GM23338 (cell line): Measurements from ENCODE around the gene CEP70. TPM values are rescaled to one million over a fixed set of nuclear protein-coding genes. Genes with fewer than 3 reads are reported as not detected.

Source experiments
- ATAC-seq: fragments of 200-7000 bp; cut with Tn5 transposase; 3 replicates; pipeline ENCODE4 v1.9.1; 2020
- DNase-seq: peaks from one replicate; pipeline ENCODE4 v3.0.0-alpha.2; 2015; ENCODE audit warnings: low spot score
- H2AFZ ChIP-seq: fragments of 200-600 bp; sonication (generic); 2 replicates; pipeline ENCODE4 v1.8.0; 2016; ENCODE audit warnings: antibody characterized with exemption, mild to moderate bottlenecking, moderate library complexity
- H3F3A ChIP-seq: fragments of 200-600 bp; sonication (generic); replicated peaks from 2 replicates; pipeline ENCODE4 v1.8.0; 2017; ENCODE audit warnings: antibody characterized with exemption, mixed run types, low read depth
- H3K27ac ChIP-seq: fragments of 200-600 bp; sonication (generic); 2 replicates; pipeline ENCODE4 v1.6.1; 2016; ENCODE audit warnings: low read depth
- H3K27me3 ChIP-seq: fragments of 200-600 bp; sonication (generic); 2 replicates; pipeline ENCODE4 v1.8.0; 2016; ENCODE audit warnings: mild to moderate bottlenecking, mixed run types, moderate library complexity; ENCODE audit not compliant: insufficient read depth
- H3K36me3 ChIP-seq: fragments of 200-600 bp; sonication (generic); 2 replicates; pipeline ENCODE4 v1.8.0; 2016; ENCODE audit warnings: mild to moderate bottlenecking; ENCODE audit not compliant: insufficient read depth
- H3K4me1 ChIP-seq: fragments of 200-600 bp; sonication (generic); 2 replicates; pipeline ENCODE4 v1.8.0; 2016; ENCODE audit warnings: mild to moderate bottlenecking, moderate library complexity; ENCODE audit not compliant: insufficient read depth
- H3K4me2 ChIP-seq: fragments of 200-600 bp; sonication (generic); 2 replicates; pipeline ENCODE4 v1.7.1; 2017; ENCODE audit warnings: mixed run types
- H3K4me3 ChIP-seq: fragments of 200-600 bp; sonication (generic); 2 replicates; pipeline ENCODE4 v1.6.1; 2016; ENCODE audit warnings: mixed run types
- H3K79me2 ChIP-seq: fragments of 200-600 bp; sonication (generic); replicated peaks from 2 replicates; pipeline ENCODE4 v1.8.0; 2017; ENCODE audit warnings: mild to moderate bottlenecking; ENCODE audit not compliant: insufficient read depth
- H3K9me2 ChIP-seq: fragments of 200-600 bp; sonication (generic); 2 replicates; pipeline ENCODE4 v1.8.0; 2017; ENCODE audit not compliant: insufficient read depth
- H4K20me1 ChIP-seq: fragments of 200-600 bp; sonication (generic); replicated peaks from 2 replicates; pipeline ENCODE4 v1.8.0; 2017; ENCODE audit warnings: mild to moderate bottlenecking; ENCODE audit not compliant: insufficient read depth
- H3K27ac Mint-ChIP-seq: 2 replicates; pipeline ENCODE4 v1.8.0; 2020; ENCODE audit warnings: inconsistent platforms, mild to moderate bottlenecking, moderate library complexity, mixed read lengths
- H3K27me3 Mint-ChIP-seq: 3 replicates; pipeline ENCODE4 v1.8.0; 2022; ENCODE audit warnings: low read depth, mild to moderate bottlenecking, moderate library complexity, mixed read lengths, inconsistent platforms; ENCODE audit not compliant: insufficient read depth, poor library complexity
- H3K36me3 Mint-ChIP-seq: 3 replicates; pipeline ENCODE4 v1.8.0; 2021; ENCODE audit warnings: low read depth, mild to moderate bottlenecking, inconsistent platforms, moderate library complexity, mixed read lengths
- H3K4me1 Mint-ChIP-seq: 3 replicates; pipeline ENCODE4 v1.8.0; 2020; ENCODE audit warnings: mild to moderate bottlenecking, inconsistent platforms, mixed read lengths
- H3K4me3 Mint-ChIP-seq: 3 replicates; pipeline ENCODE4 v1.8.0; 2021; ENCODE audit warnings: moderate library complexity, mild to moderate bottlenecking, inconsistent platforms, mixed read lengths
- H3K9me3 Mint-ChIP-seq: 3 replicates; pipeline ENCODE4 v1.8.0; 2020; ENCODE audit warnings: moderate library complexity, mild to moderate bottlenecking, inconsistent platforms, mixed read lengths
- CREB1 ChIP-seq: fragments of 250-450 bp; sonication (Bioruptor Pico); IDR thresholded peaks from 2 replicates; pipeline ENCODE4 v1.5.0; 2020; ENCODE audit warnings: low read depth, mild to moderate bottlenecking, moderate library complexity
- EZH2 ChIP-seq: fragments of 200-600 bp; sonication (generic); IDR thresholded peaks from one replicate; pipeline ENCODE4 v1.8.0; 2017; ENCODE audit warnings: antibody characterized with exemption, mild to moderate bottlenecking, low read depth; ENCODE audit not compliant: unreplicated experiment
- JUNB ChIP-seq: IDR thresholded peaks from one replicate; pipeline ENCODE4 v1.6.1; 2016; ENCODE audit warnings: antibody characterized with exemption; ENCODE audit not compliant: unreplicated experiment
- POLR2AphosphoS5 ChIP-seq: IDR thresholded peaks from 2 replicates; pipeline ENCODE4 v1.6.1; 2016; ENCODE audit warnings: antibody characterized with exemption, low read depth
- STAT1 ChIP-seq: IDR thresholded peaks from one replicate; pipeline ENCODE4 v1.6.1; 2016; ENCODE audit warnings: antibody characterized with exemption; ENCODE audit not compliant: unreplicated experiment
- ZNF114 ChIP-seq: fragments of 250-450 bp; sonication (Bioruptor Pico); IDR thresholded peaks from 2 replicates; pipeline ENCODE4 v1.5.0; 2020; ENCODE audit warnings: mild to moderate bottlenecking, moderate library complexity
- ZNF331 ChIP-seq: fragments of 250-450 bp; sonication (Bioruptor Pico); IDR thresholded peaks from 2 replicates; pipeline ENCODE4 v1.5.0; 2020; ENCODE audit warnings: low read depth, mild to moderate bottlenecking, moderate library complexity
- polyA plus RNA-seq: library from polyadenylated mRNA; unstranded; fragments of >200 nt; fragmentation: Nextera tagmentation; extraction: Ambion mirVana; gene quantifications from 2 replicates; pipeline ENCODE4 v1.2.1, GENCODE V29; 2016
- total RNA-seq: library from RNA; depleted of rRNA; stranded (reverse); fragments of >200 nt; shearing (Covaris generic); gene quantifications from 2 replicates; pipeline ENCODE4 v1.2.3, GENCODE V29; 2014
- TF ChIP-seq, protein P1 (sequence below): fragments of 250-450 bp; sonication (Bioruptor Pico); IDR thresholded peaks from 2 replicates; pipeline ENCODE4 v1.5.0; 2020; ENCODE audit warnings: mild to moderate bottlenecking, moderate library complexity

Gene CEP70
- total and polyA plus RNA-seq, 2 experiments from 2014 or later, result 28.8 to 31.4 TPM

- TF ChIP-seq, protein P1, sequence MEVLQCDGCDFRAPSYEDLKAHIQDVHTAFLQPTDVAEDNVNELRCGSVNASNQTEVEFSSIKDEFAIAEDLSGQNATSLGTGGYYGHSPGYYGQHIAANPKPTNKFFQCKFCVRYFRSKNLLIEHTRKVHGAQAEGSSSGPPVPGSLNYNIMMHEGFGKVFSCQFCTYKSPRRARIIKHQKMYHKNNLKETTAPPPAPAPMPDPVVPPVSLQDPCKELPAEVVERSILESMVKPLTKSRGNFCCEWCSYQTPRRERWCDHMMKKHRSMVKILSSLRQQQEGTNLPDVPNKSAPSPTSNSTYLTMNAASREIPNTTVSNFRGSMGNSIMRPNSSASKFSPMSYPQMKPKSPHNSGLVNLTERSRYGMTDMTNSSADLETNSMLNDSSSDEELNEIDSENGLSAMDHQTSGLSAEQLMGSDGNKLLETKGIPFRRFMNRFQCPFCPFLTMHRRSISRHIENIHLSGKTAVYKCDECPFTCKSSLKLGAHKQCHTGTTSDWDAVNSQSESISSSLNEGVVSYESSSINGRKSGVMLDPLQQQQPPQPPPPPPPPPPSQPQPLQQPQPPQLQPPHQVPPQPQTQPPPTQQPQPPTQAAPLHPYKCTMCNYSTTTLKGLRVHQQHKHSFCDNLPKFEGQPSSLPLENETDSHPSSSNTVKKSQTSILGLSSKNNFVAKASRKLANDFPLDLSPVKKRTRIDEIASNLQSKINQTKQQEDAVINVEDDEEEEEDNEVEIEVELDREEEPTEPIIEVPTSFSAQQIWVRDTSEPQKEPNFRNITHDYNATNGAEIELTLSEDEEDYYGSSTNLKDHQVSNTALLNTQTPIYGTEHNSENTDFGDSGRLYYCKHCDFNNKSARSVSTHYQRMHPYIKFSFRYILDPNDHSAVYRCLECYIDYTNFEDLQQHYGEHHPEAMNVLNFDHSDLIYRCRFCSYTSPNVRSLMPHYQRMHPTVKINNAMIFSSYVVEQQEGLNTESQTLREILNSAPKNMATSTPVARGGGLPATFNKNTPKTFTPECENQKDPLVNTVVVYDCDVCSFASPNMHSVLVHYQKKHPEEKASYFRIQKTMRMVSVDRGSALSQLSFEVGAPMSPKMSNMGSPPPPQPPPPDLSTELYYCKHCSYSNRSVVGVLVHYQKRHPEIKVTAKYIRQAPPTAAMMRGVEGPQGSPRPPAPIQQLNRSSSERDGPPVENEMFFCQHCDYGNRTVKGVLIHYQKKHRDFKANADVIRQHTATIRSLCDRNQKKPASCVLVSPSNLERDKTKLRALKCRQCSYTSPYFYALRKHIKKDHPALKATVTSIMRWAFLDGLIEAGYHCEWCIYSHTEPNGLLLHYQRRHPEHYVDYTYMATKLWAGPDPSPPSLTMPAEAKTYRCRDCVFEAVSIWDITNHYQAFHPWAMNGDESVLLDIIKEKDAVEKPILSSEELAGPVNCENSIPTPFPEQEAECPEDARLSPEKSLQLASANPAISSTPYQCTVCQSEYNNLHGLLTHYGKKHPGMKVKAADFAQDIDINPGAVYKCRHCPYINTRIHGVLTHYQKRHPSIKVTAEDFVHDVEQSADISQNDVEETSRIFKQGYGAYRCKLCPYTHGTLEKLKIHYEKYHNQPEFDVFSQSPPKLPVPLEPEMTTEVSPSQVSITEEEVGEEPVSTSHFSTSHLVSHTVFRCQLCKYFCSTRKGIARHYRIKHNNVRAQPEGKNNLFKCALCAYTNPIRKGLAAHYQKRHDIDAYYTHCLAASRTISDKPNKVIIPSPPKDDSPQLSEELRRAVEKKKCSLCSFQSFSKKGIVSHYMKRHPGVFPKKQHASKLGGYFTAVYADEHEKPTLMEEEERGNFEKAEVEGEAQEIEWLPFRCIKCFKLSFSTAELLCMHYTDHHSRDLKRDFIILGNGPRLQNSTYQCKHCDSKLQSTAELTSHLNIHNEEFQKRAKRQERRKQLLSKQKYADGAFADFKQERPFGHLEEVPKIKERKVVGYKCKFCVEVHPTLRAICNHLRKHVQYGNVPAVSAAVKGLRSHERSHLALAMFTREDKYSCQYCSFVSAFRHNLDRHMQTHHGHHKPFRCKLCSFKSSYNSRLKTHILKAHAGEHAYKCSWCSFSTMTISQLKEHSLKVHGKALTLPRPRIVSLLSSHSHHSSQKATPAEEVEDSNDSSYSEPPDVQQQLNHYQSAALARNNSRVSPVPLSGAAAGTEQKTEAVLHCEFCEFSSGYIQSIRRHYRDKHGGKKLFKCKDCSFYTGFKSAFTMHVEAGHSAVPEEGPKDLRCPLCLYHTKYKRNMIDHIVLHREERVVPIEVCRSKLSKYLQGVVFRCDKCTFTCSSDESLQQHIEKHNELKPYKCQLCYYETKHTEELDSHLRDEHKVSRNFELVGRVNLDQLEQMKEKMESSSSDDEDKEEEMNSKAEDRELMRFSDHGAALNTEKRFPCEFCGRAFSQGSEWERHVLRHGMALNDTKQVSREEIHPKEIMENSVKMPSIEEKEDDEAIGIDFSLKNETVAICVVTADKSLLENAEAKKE, result no peak
These were observed 100.1 kb downstream of the CEP70 start (continued) for GRCh38 chr3:138493804-138494606.

DNA sequence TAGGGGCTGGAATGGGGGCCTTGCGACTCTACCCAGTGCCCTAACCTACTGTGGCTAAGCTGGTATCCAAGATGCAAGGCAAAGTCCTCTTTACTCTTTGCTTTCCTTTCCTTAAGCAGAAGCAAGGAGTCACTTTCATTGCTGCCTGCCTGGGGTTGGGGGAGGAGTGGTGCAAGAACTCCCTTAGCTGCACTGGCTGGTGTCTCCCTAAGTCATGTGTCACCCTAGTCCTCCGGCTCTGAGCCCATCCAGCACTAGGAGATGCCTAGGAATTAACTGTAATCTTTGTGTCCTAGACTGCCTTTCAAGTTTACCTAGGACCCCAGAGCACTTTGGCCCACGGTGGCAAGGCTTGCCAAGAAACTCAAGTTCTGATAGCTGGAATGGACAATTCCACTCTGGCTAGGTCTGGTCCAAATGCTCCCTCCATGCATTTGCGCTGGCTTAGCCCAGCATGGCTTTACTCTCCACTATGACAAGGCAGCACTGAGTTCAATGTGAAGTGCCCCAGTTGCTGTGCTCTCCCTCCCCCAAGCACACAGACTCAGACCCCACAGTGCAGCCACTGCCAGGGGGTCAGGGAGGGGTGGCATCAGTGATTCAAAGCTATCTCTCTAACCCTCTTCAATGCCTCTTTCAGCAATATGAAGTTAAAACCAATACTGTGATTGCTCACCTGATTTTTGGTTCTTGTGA, 100.9 kb downstream of the CEP70 start:
- Mint-ChIP-seq H3K4me3 (no peak overlapping the region), H3K36me3 (peaks cover 31% of the 10 kb centered on the region), H3K9me3 (peaks cover 26% of the 10 kb centered on the region), H3K27ac (no peak overlapping the region), H3K27me3 (peaks cover 2% of the 10 kb centered on the region), H3K4me1 (peaks cover 11% of the 10 kb centered on the region)
- no peak for ATAC-seq
- H3K36me3 ChIP-seq, result no peaks in the 10 kb centered on the region
- H3K4me3 ChIP-seq, result no peak overlapping the region
- H4K20me1 ChIP-seq, result no peaks in the 10 kb centered on the region
- no peaks in the 10 kb centered on the region for H3F3A ChIP-seq
- H3K27me3 ChIP-seq, result no peaks in the 10 kb centered on the region
- no peak overlapping the region for H2AFZ ChIP-seq
- H3K27ac ChIP-seq, result no peak overlapping the region
- H3K4me2 ChIP-seq, result no peak overlapping the region
- H3K9me2 ChIP-seq, result no peaks in the 10 kb centered on the region
- H3K4me1 ChIP-seq, result 0 out of 2 replicates have a peak, but pooled peaks cover 7% of the 10 kb centered on the region
- no peak for DNase-seq
- H3K79me2 ChIP-seq, result no peaks in the 10 kb centered on the region
- TF ChIP-seq POLR2AphosphoS5 (no peak), STAT1 (no peak), ZNF114 (CRISPR knock-in tag) (no peak), CREB1 (CRISPR knock-in tag) (no peak), JUNB (no peak), ZNF331 (CRISPR knock-in tag) (no peak), EZH2 (no peak)
- TF ChIP-seq, protein P1, result no peak
